Epithelial cell of prostate (primary cell): ENCODE measurements around the gene EMD.
"Not testable (repeated sequence)": the region's sequence is repeated elsewhere in the genome, so short reads cannot be mapped to it uniquely, and the experiment has no call there.

ENCODE experiments used
- DNase-seq: peaks from one replicate; pipeline ENCODE4 v3.0.0-alpha.2; 2011; ENCODE audit warnings: low read depth, low spot score
- H3K27ac ChIP-seq: fragments of 450-650 bp; 2 replicates; pipeline ENCODE4 v1.5.1; 2017; ENCODE audit warnings: mild to moderate bottlenecking

The EMD gene

DNA sequence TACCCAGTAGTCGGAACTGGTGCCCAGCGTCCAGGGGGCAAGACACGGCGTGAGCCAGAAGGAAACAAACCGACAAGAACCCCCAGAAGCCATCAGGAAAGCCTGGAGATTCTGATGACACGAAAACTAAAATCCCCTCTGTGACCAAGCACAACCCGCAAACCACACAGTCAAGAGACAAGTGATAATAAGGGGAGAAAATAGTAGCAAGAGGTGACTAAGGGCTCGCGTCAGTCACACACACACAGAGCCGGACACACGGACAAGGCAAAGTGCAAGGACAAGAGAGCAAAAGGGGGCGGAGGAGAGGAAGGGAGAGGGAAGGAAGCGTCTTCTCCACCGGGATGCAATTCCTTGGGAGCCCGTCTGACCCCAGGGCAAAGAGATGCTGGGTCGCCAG, 9.6 kb downstream of the EMD start:
- H3K27ac ChIP-seq, DNase-seq: not testable (repeated sequence)

DNA sequence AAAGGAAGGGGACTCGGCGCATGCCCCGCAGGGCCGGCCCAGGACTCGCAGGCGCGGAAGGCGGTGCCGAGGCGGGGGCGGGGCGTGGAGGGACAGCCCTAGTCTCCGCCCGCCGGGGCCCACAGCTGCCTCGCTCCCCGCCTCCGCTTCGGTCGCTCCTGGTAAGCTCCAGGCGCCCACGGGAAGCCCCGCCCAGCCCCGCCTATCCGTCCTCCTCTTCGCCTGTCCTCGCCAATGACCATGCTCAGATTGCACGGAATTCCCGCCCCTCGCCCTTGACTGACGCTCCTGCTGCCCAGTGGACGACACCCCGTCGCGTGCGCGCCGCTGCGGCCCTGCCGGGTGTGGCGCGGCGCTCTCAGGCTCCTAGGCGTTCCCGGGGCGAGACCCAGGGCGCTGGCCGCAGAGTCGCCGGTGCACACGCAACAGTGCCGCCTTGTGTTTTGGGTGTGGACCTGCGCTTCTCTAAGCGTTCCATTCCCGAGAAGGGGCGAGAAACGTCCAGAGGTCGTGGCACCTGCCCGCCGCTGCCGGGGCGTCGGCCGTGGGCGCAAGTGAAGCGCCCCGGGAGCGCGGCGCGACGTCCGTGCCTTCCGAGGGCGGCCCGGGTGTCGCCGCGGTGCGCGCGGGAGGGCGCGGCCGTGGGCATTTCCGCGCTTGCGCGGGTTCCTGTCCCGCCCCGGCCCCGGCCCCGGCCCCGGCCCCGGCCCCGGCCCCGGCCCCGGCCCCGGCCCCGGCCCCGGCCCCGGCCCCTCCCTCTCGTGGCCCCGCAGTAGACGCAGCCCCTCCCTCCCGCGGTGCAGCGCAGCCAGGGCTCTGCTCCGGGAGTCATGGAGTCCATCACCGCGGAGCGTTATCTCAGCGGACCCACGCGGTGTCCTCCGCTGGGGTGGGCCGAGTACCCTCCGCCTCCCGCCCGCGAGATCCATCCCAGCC, 11.0 kb downstream of the EMD start:
- not testable (repeated sequence) for H3K27ac ChIP-seq, DNase-seq

DNA sequence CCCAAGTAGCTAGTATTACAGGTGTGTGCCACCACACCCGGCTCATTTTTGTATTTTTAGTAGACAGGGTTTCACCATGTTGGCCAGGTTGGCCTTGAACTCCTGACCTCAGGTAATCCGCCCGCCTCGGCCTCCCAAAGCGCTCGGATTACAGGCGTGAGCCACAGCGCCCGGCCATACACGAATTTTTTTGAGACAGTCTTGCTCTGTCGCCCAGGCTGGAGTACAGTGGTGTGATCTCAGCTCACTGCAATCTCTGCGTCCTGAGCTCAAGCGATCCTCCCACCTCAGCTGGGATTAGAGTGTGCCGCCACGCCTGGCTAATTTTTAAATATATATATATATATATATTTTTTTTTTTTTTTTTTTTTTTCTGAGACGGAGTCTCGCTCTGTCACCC, 17.3 kb downstream of the EMD start:
- not testable (repeated sequence) for DNase-seq
- peak overlapping the region; percentile 94 for H3K27ac ChIP-seq

- DNase-seq, result no peak
- H3K27ac ChIP-seq, result peak overlapping the region; percentile 94
Measured at GRCh38 chrX:154396973-154397887, 18.1 kb downstream of the EMD start.

DNA sequence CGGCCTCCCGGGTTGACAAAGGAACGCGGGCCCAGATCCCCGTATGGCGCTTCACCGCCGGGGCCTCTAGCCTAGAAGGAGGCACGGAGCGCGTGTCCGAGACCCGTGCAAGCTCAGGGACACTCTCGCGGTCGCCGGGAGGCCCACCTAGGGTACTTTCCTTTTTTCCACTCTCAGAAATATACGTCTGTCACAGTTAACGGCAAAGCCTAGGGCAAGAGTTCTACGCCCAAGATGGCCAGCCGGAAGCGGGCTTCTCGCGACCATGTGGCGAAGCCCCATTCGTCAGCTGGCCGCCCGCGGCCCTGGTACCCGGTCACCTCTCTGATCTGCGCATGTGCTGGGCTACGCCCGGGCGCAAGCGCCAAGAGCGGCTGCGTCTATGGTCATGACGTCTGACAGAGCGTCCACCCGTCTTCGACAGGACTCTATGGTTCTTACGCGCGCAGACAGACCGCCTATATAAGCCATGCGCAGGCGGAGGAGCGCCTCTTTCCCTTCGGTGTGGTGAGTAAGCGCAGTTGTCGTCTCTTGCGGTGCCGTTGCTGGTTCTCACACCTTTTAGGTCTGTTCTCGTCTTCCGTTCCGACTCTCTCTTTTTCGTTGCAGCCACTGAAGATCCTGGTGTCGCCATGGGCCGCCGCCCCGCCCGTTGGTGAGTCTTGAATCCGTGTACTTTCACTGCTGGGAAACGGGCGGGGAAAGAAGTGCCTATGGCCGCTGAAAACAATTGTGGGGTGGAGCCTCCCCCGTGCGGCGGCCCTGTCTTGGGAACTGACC, 19.0 kb downstream of the EMD start, which contains the start of gene RPL10:
TSS of gene RPL10 (plus strand) at position 490 of the 780 bp plus-strand sequence. CDS start at position 633, 143 bp downstream.
- peak; percentile 88 for DNase-seq
- H3K27ac ChIP-seq, result peak within 1 kb of the TSS; percentile 94

- no peak for DNase-seq
Measured at GRCh38 chrX:154398668-154399526, 19.8 kb downstream of the EMD start.

GRCh38 chrX:154399527-154400368, 20.7 kb downstream of the EMD start:
- peak overlapping the region; percentile 94 for H3K27ac ChIP-seq
- no peak for DNase-seq

More at GRCh38 chrX:154398668-154399526, 19.8 kb downstream of the EMD start:
- peak overlapping the region; percentile 94 for H3K27ac ChIP-seq

GRCh38 chrX:154400369-154400817, 21.3 kb downstream of the EMD start:
- H3K27ac ChIP-seq, result peak overlapping the region; percentile 94
- not testable (repeated sequence) for DNase-seq

- no peak for DNase-seq
- peak overlapping the region; percentile 94 for H3K27ac ChIP-seq
Measured at GRCh38 chrX:154401045-154401799, 22.1 kb downstream of the EMD start.

DNA sequence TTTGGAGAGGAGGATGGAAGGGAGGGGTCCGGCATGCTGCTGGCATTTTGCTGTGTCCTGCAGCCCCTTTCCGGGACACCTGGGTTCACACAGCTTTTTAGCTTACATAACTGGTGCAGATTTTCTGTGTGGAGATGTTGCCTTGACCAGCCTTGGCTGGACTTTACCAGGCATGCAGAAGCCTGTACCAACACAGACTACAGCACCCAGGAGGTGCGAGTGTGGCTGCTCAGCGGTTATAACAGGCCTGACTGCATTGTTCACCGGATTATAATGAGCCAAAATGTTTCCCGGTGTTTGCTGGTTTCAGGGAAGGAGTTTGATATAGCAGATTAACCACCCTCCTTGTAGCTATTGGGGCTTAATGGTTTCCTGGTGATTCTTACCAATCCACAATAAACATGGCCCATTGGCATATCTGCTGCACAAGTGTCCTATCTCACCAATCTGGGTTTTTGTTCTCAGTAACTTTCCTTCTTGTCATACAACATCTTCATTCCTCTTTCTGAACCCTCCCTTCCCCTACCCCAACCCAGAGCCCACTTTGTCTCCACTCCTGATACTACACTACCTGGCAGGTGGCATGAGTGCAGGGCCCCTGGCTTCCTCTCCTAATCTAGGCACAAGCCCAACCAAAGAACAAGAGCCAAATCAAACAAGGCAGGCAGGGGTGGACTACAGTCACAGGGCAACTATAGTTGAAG, 23.0 kb downstream of the EMD start:
- no peak for DNase-seq
- H3K27ac ChIP-seq, result peak overlapping the region; percentile 94

GRCh38 chrX:154402622-154403127, 23.6 kb downstream of the EMD start:
- no peak for DNase-seq
- H3K27ac ChIP-seq, result peak overlapping the region; percentile 94

DNA sequence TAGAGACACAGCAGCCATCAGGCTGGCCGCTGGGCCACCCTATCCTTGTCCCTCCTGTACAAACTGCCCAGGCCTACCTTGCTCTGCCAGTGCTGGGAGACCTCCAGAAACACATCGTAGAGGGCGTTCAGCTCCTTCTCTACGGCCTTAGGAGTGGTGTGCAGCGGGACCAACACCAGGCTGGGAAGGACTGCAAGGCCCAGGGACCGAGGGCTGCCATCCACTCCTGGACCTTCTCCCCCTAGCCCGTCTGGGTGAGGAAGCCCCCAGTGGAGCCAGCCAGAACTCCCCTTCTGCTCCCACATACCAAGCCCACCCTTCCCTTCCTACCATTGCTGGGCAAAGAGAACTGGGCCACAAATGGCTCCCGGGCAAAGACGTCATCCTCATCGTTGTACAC, 24.1 kb downstream of the EMD start:
- no peak overlapping the region for H3K27ac ChIP-seq
- DNase-seq, result no peak

- H3K27ac ChIP-seq, result no peak overlapping the region
- DNase-seq, result no peak
Measured at GRCh38 chrX:154403858-154404257, 24.8 kb downstream of the EMD start.

DNA sequence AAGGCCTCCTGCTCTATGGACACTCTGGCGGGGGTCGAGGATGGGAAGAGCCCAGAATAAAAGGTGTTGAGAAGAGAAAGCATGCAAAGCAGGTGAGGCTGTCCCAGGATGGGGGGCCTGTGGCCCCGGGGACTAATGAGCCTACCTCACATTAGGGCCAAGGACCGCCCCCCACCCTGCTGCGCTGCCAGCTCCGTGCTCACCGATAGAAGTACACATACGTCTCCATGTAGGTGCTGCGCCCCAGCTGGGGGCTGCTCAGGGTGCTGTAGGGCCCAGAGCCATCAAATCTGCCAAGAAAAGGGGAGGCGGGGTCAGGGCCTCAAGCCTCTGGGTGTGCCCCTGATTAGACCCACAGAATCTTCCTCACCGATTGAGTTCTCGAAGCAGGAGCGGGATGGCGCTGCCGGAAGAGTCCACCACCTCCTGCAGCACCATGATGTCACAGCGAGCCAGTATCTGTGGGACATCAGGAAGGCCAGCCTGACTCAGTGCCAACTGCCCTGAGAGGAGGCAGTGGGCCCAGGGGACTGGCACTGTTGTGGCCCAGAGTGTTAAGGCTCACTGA, 25.6 kb downstream of the EMD start:
- no peak overlapping the region for H3K27ac ChIP-seq
- no peak for DNase-seq

- DNase-seq, result no peak
- H3K27ac ChIP-seq, result peak overlapping the region; percentile 84
Measured at GRCh38 chrX:154408659-154409221, 29.6 kb downstream of the EMD start.
